AG04449 (cell line): ENCODE results near the gene OR8D2.

ENCODE experiments used
- CTCF ChIA-PET: fragments of 350-600 bp; formaldehyde crosslinking; extraction: SDS; loops from one replicate; lab custom pipeline; 2021; ENCODE audit warnings: antibody characterized with exemption; lab: Yijun Ruan, JAX
- POLR2A ChIA-PET: fragments of 400-600, 350-600 bp; formaldehyde crosslinking; extraction: SDS; loops from one replicate; lab custom pipeline; 2020; ENCODE audit warnings: antibody characterized with exemption, inconsistent platforms; lab: Yijun Ruan, JAX
- DNase-seq: peaks from one replicate; pipeline ENCODE4 v3.0.0-alpha.2; 2010; ENCODE audit warnings: low read depth, low spot score
- H3K4me3 ChIP-seq: 2 replicates; pipeline ENCODE4 v1.5.1; 2011; ENCODE audit warnings: low read depth, mild to moderate bottlenecking, control low read depth, low read length
- TF ChIP-seq, protein P1 (sequence below): IDR thresholded peaks from one replicate; pipeline ENCODE4 v1.5.1; 2011; ENCODE audit warnings: mild to moderate bottlenecking, moderate library complexity, low read length, control low read depth, inconsistent platforms; ENCODE audit not compliant: insufficient read depth; ENCODE audit errors: missing control alignments

OR8D2 gene

GRCh38 chr11:124331873-124332272 lies 11.9 kb upstream of the OR8D2 start:
- POLR2A ChIA-PET = no interaction called here
- CTCF ChIA-PET = interaction anchor here (1.0 to 1.8 kb wide), 2 partner anchors 260 to 262 kb away, joined by 4 to 7 read pairs; no protein-coding TSS in a partner anchor
- no peak overlapping the region for H3K4me3 ChIP-seq
- TF ChIP-seq, protein P1, sequence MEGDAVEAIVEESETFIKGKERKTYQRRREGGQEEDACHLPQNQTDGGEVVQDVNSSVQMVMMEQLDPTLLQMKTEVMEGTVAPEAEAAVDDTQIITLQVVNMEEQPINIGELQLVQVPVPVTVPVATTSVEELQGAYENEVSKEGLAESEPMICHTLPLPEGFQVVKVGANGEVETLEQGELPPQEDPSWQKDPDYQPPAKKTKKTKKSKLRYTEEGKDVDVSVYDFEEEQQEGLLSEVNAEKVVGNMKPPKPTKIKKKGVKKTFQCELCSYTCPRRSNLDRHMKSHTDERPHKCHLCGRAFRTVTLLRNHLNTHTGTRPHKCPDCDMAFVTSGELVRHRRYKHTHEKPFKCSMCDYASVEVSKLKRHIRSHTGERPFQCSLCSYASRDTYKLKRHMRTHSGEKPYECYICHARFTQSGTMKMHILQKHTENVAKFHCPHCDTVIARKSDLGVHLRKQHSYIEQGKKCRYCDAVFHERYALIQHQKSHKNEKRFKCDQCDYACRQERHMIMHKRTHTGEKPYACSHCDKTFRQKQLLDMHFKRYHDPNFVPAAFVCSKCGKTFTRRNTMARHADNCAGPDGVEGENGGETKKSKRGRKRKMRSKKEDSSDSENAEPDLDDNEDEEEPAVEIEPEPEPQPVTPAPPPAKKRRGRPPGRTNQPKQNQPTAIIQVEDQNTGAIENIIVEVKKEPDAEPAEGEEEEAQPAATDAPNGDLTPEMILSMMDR = no peak
- DNase-seq = no peak

GRCh38 chr11:124329787-124330478 lies 9.9 kb upstream of the OR8D2 start:
- no peak overlapping the region for H3K4me3 ChIP-seq
- TF ChIP-seq, protein P1 = no peak
- ChIA-PET CTCF (interaction anchor here (1.5 to 1.8 kb wide), 2 partner anchors 258 to 260 kb away, joined by 7 to 8 read pairs; no protein-coding TSS in a partner anchor), POLR2A (no interaction called here)
- DNase-seq = no peak

DNA sequence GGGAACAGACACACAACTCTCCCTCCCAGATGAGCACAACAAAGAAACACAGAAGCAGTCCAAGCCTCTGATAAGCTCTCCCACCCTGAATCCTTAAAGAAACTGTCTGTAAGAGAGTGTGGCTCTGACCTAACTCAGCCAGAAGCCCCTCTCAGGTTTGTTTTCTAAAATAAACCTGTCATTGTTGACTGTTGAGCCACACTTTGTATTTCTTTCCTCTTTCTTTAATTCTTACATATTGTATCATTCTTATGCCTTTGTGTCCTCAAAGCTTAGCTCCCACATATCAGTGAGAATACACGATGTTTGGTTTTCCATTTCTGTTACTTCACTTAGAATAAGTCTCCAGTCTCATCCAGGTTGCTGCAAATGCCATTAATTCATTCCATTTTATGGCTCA lies 7.8 kb upstream of the OR8D2 start:
- TF ChIP-seq, protein P1 = no peak
- CTCF ChIA-PET = no interaction called here
- POLR2A ChIA-PET = no interaction called here
- no peak overlapping the region for H3K4me3 ChIP-seq
- DNase-seq = no peak

DNA sequence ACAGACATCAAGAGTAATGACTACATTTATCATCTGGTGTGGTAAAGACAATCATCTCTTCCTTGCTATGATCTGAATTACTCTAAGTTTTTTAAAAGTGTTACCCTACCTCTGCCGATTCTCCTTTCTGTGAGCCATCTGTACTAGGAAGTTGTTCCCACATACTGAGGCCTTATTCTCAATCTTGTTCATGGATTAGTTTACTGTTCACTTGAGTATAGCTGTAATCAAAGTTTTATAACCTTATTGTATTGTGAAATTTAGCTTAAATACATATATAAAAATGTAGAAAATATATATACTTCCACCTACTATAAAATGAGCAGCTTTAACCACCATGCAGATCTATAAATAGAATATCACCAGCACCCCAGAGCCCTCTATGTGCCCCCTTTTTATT lies 2.4 kb upstream of the OR8D2 start:
- ChIA-PET POLR2A (no interaction called here), CTCF (no interaction called here)
- no peak overlapping the region for H3K4me3 ChIP-seq
- DNase-seq = no peak
- TF ChIP-seq, protein P1 = no peak

GRCh38 chr11:124315052-124315451 lies 4.9 kb downstream of the OR8D2 start:
- TF ChIP-seq, protein P1 = no peak
- CTCF ChIA-PET = no interaction called here
- H3K4me3 ChIP-seq = no peak overlapping the region
- POLR2A ChIA-PET = no interaction called here
- no peak for DNase-seq

- TF ChIP-seq, protein P1 = no peak
- H3K4me3 ChIP-seq = no peak within 1 kb of the TSS
- ChIA-PET CTCF (no interaction called here), POLR2A (no interaction called here)
- no peak for DNase-seq
Measured at GRCh38 chr11:124313849-124314248, 6.1 kb downstream of the OR8D2 start, which contains the start of gene OR8D1. TSS of gene OR8D1 (minus strand) at chr11:124313949. CDS start at chr11:124310766, 3,183 bp downstream.
